Skeletal muscle satellite cell (primary cell): ENCODE results near the gene CT45A2. TPM values are rescaled to one million over a fixed set of nuclear protein-coding genes. Genes with fewer than 3 reads are reported as not detected.
"Not testable (repeated sequence)": the region's sequence is repeated elsewhere in the genome, so short reads cannot be mapped to it uniquely, and the experiment has no call there.

ENCODE experiments used
- H3K27me3 ChIP-seq: 2 replicates; pipeline ENCODE4 v1.7.0; 2013; ENCODE audit warnings: low read length; ENCODE audit not compliant: control insufficient read depth, insufficient read depth
- H3K36me3 ChIP-seq: 2 replicates; pipeline ENCODE4 v1.7.0; 2013; ENCODE audit warnings: mild to moderate bottlenecking, control low read depth, low read length; ENCODE audit not compliant: insufficient read depth
- H3K4me1 ChIP-seq: 2 replicates; pipeline ENCODE4 v1.7.0; 2013; ENCODE audit warnings: low read length; ENCODE audit not compliant: control insufficient read depth, insufficient read depth
- H3K4me2 ChIP-seq: 2 replicates; pipeline ENCODE4 v1.7.0; 2013; ENCODE audit warnings: mild to moderate bottlenecking, low read length
- H3K4me3 ChIP-seq: 2 replicates; pipeline ENCODE4 v1.7.0; 2013; ENCODE audit warnings: low read length
- H3K9ac ChIP-seq: 2 replicates; pipeline ENCODE4 v1.7.0; 2013; ENCODE audit warnings: mild to moderate bottlenecking, low read depth, low read length, moderate library complexity
- H3K9me3 ChIP-seq: replicated peaks from 2 replicates; pipeline ENCODE4 v1.7.0; 2013; ENCODE audit warnings: mild to moderate bottlenecking, control low read depth, low read length
- total RNA-seq: library from RNA; depleted of rRNA; stranded (reverse); fragments of >200 nt; gene quantifications from 2 replicates; pipeline ENCODE4 v1.2.3, GENCODE V29; 2012; rRNA removed

CT45A2 gene, protein sequence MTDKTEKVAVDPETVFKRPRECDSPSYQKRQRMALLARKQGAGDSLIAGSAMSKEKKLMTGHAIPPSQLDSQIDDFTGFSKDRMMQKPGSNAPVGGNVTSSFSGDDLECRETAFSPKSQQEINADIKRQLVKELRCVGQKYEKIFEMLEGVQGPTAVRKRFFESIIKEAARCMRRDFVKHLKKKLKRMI
- not detected in 2 replicates for total RNA-seq

DNA sequence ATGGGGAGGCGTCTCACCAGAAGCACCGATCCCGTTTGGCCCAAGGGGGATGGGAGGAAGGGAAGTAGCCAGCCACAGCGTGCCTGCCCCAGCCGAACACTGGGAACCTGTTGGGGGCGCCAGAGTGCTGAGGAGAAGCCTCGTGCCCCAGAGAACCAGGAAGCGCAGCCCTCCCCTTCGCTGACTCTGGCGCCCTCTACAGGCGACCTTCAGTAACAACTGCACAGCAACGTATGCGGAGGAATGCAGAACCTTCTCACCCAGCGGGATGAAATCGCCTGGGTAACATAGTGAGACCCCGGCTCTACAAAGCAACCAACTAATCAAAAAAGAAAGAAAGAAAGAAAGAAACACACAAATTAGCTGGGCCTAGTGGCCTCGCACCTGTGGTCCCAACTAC lies at the start of gene CT45A2:
Gene CT45A2, minus strand, starts transcription at position 101 of the 400 bp plus-strand sequence. CDS start 3,747 bp downstream, outside the sequence.
- not testable (repeated sequence) for H3K9me3 ChIP-seq, H3K4me3 ChIP-seq, H3K4me1 ChIP-seq, H3K36me3 ChIP-seq, H3K4me2 ChIP-seq, H3K27me3 ChIP-seq, H3K9ac ChIP-seq

DNA sequence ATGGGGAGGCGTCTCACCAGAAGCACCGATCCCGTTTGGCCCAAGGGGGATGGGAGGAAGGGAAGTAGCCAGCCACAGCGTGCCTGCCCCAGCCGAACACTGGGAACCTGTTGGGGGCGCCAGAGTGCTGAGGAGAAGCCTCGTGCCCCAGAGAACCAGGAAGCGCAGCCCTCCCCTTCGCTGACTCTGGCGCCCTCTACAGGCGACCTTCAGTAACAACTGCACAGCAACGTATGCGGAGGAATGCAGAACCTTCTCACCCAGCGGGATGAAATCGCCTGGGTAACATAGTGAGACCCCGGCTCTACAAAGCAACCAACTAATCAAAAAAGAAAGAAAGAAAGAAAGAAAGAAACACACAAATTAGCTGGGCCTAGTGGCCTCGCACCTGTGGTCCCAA lies 34.6 kb upstream of the CT45A2 start, which contains the start of gene CT45A8:
Gene CT45A8, minus strand, starts transcription at position 101 of the 400 bp plus-strand sequence. CDS start 3,755 bp downstream, outside the sequence.
- not testable (repeated sequence) for H3K27me3 ChIP-seq, H3K36me3 ChIP-seq, H3K4me1 ChIP-seq, H3K4me3 ChIP-seq, H3K9ac ChIP-seq, H3K4me2 ChIP-seq, H3K9me3 ChIP-seq

- not testable (repeated sequence) for H3K27me3 ChIP-seq, H3K36me3 ChIP-seq, H3K9ac ChIP-seq, H3K9me3 ChIP-seq, H3K4me1 ChIP-seq, H3K4me2 ChIP-seq, H3K4me3 ChIP-seq
Observed at GRCh38 chrX:135837180-135837579, 17.4 kb upstream of the CT45A2 start, which contains the start of gene CT45A7. Gene CT45A7, minus strand, starts transcription at chrX:135837280. Its CDS starts 3,747 bp downstream, at chrX:135833533.

- H3K4me2 ChIP-seq, H3K9me3 ChIP-seq, H3K9ac ChIP-seq, H3K4me3 ChIP-seq, H3K27me3 ChIP-seq, H3K4me1 ChIP-seq, H3K36me3 ChIP-seq: not testable (repeated sequence)
Observed at GRCh38 chrX:135802687-135803086, 17.1 kb downstream of the CT45A2 start, which contains the start of gene CT45A6. Gene CT45A6, minus strand, starts transcription at chrX:135802787. Its CDS starts 3,794 bp downstream, at chrX:135798993.

GRCh38 chrX:135785403-135785802 lies 34.4 kb downstream of the CT45A2 start, which contains the start of gene CT45A5:
Gene CT45A5, minus strand, starts transcription at chrX:135785503. Its CDS starts 3,774 bp downstream, at chrX:135781729.
- not testable (repeated sequence) for H3K36me3 ChIP-seq, H3K4me2 ChIP-seq, H3K27me3 ChIP-seq, H3K4me3 ChIP-seq, H3K9ac ChIP-seq, H3K9me3 ChIP-seq, H3K4me1 ChIP-seq

- not testable (repeated sequence) for H3K9ac ChIP-seq, H3K4me3 ChIP-seq, H3K4me2 ChIP-seq, H3K27me3 ChIP-seq, H3K36me3 ChIP-seq, H3K9me3 ChIP-seq, H3K4me1 ChIP-seq
Observed at GRCh38 chrX:135768091-135768490, 51.7 kb downstream of the CT45A2 start, which contains the start of gene CT45A3. Gene CT45A3, minus strand, starts transcription at chrX:135768191. Its CDS starts 3,747 bp downstream, at chrX:135764444.
